ENCODE results near the gene HCFC2. TPM values are rescaled to one million over a fixed set of nuclear protein-coding genes. Genes with fewer than 3 reads are reported as not detected.
"Not testable (repeated sequence)": the region's sequence is repeated elsewhere in the genome, so short reads cannot be mapped to it uniquely, and the experiment has no call there.

The HCFC2 gene
- 9.2 TPM for total RNA-seq
- long read RNA-seq, full-length matches to known transcripts, result 3 of 7 reads
- long read RNA-seq, partial matches to known transcripts, result 1 of 7 reads
- long read RNA-seq, other reads (novel, unspliced or antisense), result 3 of 7 reads

DNA sequence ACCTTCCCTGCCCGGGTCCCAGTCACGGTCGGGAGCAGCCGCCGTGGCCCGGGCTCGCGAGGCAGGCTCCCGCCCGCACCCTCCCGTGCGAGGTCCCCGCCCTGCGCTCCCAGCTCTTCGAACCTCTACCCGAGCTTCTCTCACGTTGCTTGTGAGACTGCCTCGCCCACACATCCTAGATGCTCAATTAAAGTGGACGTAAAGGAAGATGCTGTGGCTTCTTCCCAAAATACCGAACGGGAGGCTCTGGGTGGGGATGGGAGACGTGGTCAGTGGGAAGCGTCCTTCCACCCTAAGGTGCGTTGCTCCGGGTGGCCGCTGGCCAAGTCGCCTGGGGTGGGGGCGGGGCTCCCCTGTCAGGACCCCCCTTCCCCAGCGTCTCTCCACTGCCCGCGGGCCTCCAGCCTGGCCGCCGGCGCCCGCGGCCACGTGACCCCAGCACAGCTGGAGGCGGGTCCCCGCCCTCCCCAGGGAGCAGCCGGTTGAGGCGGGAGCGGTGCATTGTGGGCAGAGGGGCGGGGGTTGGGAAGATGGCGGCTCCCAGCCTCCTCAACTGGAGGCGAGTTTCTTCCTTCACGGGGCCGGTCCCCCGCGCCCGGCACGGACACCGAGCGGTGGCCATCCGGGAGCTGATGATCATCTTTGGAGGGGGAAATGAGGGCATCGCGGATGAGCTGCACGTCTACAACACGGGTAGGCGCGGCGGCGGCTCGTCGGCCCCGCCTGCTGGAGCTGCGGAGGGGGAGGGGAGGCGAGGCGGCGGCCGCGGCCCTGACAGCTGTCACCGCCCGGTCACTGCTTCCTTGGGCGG is at the start of gene HCFC2:
TSS of gene HCFC2 (plus strand) at position 501 of the 811 bp plus-strand sequence. CDS start at position 531, 30 bp downstream.
- TF ChIP-seq, protein P1, sequence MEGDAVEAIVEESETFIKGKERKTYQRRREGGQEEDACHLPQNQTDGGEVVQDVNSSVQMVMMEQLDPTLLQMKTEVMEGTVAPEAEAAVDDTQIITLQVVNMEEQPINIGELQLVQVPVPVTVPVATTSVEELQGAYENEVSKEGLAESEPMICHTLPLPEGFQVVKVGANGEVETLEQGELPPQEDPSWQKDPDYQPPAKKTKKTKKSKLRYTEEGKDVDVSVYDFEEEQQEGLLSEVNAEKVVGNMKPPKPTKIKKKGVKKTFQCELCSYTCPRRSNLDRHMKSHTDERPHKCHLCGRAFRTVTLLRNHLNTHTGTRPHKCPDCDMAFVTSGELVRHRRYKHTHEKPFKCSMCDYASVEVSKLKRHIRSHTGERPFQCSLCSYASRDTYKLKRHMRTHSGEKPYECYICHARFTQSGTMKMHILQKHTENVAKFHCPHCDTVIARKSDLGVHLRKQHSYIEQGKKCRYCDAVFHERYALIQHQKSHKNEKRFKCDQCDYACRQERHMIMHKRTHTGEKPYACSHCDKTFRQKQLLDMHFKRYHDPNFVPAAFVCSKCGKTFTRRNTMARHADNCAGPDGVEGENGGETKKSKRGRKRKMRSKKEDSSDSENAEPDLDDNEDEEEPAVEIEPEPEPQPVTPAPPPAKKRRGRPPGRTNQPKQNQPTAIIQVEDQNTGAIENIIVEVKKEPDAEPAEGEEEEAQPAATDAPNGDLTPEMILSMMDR (IDR thresholded peaks at IDR 0.05; ENCODE audit: borderline replicate concordance), result no peak
- Histone ChIP-seq H3K9me3 (replicated peaks) (no peaks in the 10 kb centered on the region), H3K36me3 (peaks cover 27% of the 10 kb centered on the region), H3K27me3 (ENCODE audit: low read depth) (no peaks in the 10 kb centered on the region), H3K27ac (replicated peaks) (peak within 1 kb of the TSS; percentile 95), H3K4me1 (peaks cover 48% of the 10 kb centered on the region), H3K4me3 (peak within 1 kb of the TSS; percentile 94)
- intact Hi-C loops (cut with micrococcal nuclease), result loop anchor here (10.0 kb wide), 1 partner anchor 99 kb away; the partner anchor contains the start of gene TDG
- peak; percentile 92 for DNase-seq

DNA sequence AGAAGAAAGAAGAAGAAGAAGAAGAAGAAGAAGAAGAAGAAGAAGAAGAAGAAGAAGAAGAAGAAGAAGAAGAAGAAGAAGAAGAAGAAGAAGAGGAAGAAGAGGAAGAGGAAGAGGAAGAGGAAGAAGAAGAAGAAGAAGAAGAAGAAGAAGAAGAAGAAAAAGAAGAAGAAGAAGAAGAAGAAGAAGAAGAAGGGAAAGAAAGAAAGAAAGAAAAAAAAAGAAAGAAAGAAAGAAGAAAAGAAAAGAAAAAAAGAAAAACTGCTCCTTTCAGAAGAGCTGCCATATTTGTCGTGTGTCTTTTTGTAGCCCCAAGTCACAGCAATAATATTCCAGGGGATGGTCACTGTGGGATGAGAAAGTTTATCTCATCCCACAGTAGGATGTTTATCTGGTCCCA is 42.5 kb upstream of the HCFC2 start:
- intact Hi-C loops (cut with micrococcal nuclease); H3K4me1 ChIP-seq: not testable (repeated sequence)
- peaks cover 13% of the 10 kb centered on the region for H3K9me3 ChIP-seq (replicated peaks)

DNA sequence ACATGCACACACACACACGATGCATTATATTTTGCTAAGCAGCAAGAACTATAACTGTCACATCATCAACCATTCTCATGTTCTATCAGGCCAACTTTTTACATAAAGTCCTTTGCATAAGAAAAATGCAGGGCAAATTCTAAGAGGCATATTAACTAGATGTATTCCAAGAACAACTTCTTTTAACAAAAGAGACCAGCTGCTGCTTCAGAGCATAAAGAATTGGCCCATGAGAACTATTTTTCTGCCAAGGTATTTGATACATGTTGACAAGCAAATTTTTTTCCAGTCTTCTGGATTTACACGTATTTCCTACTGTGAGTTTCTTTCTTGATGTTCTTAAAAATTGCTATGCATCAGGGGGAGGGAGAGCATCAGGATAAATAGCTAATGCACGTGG is 41.5 kb upstream of the HCFC2 start:
- Histone ChIP-seq H3K4me1 (peaks cover 16% of the 10 kb centered on the region), H3K9me3 (replicated peaks) (peaks cover 13% of the 10 kb centered on the region), H3K4me3 (no peak overlapping the region), H3K27me3 (ENCODE audit: low read depth) (no peaks in the 10 kb centered on the region), H3K27ac (replicated peaks) (no peak overlapping the region), H3K36me3 (no peaks in the 10 kb centered on the region)
- intact Hi-C loops (cut with micrococcal nuclease), result no loop called here
- no peak for DNase-seq
- TF ChIP-seq, protein P1 (IDR thresholded peaks at IDR 0.05; ENCODE audit: borderline replicate concordance), result no peak

More for the DNA sequence above, 42.5 kb upstream of the HCFC2 start:
- DNase-seq; H3K27ac ChIP-seq (replicated peaks); H3K4me3 ChIP-seq; H3K27me3 ChIP-seq (ENCODE audit: low read depth); H3K36me3 ChIP-seq: not testable (repeated sequence)

DNA sequence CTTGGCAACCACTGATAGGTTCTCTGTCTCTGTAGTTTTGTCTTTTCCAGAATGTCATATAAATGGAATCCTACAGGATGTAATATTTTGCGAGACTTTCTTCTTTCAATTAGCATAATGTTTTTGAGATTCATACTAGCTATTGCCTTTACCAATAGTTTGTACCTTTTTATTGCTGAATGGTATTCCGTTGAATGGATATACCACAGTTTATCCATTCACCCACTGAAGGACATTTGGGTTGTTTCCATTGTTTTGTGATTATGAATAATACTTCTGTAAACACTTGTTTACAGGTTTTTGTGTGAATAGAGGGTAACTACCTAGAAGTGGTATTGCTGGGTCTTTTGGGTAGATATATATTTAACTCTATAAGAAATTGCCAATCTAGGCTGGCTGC is 40.6 kb upstream of the HCFC2 start:
- H3K4me3 ChIP-seq, result no peak overlapping the region
- H3K27ac ChIP-seq (replicated peaks), result no peak overlapping the region
- no peaks in the 10 kb centered on the region for H3K27me3 ChIP-seq (ENCODE audit: low read depth)
- H3K4me1 ChIP-seq, result peaks cover 18% of the 10 kb centered on the region
- no peaks in the 10 kb centered on the region for H3K36me3 ChIP-seq
- intact Hi-C loops (cut with micrococcal nuclease), result no loop called here
- TF ChIP-seq, protein P1 (IDR thresholded peaks at IDR 0.05; ENCODE audit: borderline replicate concordance), result no peak
- H3K9me3 ChIP-seq (replicated peaks), result peaks cover 13% of the 10 kb centered on the region
- DNase-seq, result no peak

DNA sequence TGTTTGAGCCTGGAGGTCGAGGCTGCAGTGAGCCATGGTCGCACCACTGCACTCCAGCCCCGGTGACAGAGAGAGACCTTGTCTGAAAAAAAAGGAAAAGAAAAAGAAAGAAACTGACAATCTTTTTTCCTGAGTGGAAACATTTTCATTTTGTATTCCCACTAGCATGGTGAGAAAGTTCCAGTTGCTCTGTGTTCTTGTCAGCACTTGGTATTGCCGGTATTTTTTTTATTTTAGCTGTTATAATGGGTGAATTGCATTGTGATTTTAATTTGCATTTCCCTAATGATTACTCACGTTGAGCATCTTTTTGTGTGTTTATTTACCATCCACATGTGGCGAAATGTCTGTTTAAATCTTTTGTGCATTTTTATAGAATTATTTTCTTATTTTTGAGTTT is 40.0 kb upstream of the HCFC2 start:
- H3K4me3 ChIP-seq, result no peak overlapping the region
- no peak overlapping the region for H3K27ac ChIP-seq (replicated peaks)
- H3K9me3 ChIP-seq (replicated peaks), result peaks cover 13% of the 10 kb centered on the region
- no peaks in the 10 kb centered on the region for H3K27me3 ChIP-seq (ENCODE audit: low read depth)
- no peak for DNase-seq
- H3K4me1 ChIP-seq, result peaks cover 18% of the 10 kb centered on the region
- intact Hi-C loops (cut with micrococcal nuclease), result no loop called here
- TF ChIP-seq, protein P1 (IDR thresholded peaks at IDR 0.05; ENCODE audit: borderline replicate concordance), result no peak
- no peaks in the 10 kb centered on the region for H3K36me3 ChIP-seq

DNA sequence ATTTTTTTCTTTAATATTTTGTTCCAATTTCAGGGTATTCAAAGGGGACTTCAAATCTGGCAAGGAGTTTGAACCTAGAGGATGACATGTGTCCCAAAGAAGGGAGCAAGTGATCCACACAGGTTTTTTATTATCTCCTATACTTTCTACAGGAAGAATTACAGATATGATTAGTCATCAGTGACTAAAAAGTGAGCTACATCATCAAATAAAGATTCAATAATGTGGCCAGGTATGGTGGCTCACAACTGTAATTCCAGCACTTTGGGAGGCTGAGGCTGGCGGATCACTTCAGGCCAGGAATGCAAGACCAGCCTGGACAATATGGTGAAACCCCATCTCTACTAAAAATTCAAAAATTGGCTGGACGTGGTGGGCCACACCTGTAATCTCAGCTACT is 38.6 kb upstream of the HCFC2 start:
- Histone ChIP-seq H3K4me3 (no peak overlapping the region), H3K27me3 (ENCODE audit: low read depth) (no peaks in the 10 kb centered on the region), H3K27ac (replicated peaks) (no peak overlapping the region), H3K4me1 (peaks cover 18% of the 10 kb centered on the region), H3K9me3 (replicated peaks) (peaks cover 13% of the 10 kb centered on the region), H3K36me3 (no peaks in the 10 kb centered on the region)
- intact Hi-C loops (cut with micrococcal nuclease), result no loop called here
- no peak for DNase-seq
- TF ChIP-seq, protein P1 (IDR thresholded peaks at IDR 0.05; ENCODE audit: borderline replicate concordance), result no peak

All from left ventricle myocardium inferior (tissue), 1 donor.